Panc1 (cell line): ENCODE data around the gene TBP. TPM values are rescaled to one million over a fixed set of nuclear protein-coding genes. Genes with fewer than 3 reads are reported as not detected.
"Not testable (repeated sequence)": the region's sequence is repeated elsewhere in the genome, so short reads cannot be mapped to it uniquely, and the experiment has no call there.

Experiments used
- ATAC-seq: fragments of 200-7000 bp; cut with Tn5 transposase; 2 replicates; pipeline ENCODE4 v1.9.1; 2020; ENCODE audit warnings: mild to moderate bottlenecking, moderate library complexity
- BruUV-seq: library from RNA; stranded (reverse); fragments of 400-500 nt; replicated peaks from 2 replicates; lab custom pipeline; 2021; lab: Mats Ljungman, UMichigan
- CTCF ChIA-PET: fragments of 300-600 bp; sonication (Branson Sonifier 250); formaldehyde crosslinking; loops from one replicate; lab custom pipeline; 2022; ENCODE audit warnings: antibody characterized with exemption; lab: Charles Lee
- POLR2A ChIA-PET: fragments of 300-600 bp; sonication (Branson Sonifier 250); formaldehyde crosslinking; loops from one replicate; lab custom pipeline; 2022; ENCODE audit warnings: antibody characterized with exemption; lab: Charles Lee
- DNase-seq: peaks from one replicate; pipeline ENCODE4 v3.0.0-alpha.2; 2010; ENCODE audit warnings: low read depth, low spot score
- H3K27ac ChIP-seq: 2 replicates; pipeline ENCODE4 v1.5.1; 2011; ENCODE audit warnings: mild to moderate bottlenecking, low read length, inconsistent platforms
- H3K27me3 ChIP-seq: fragments of 200-500 bp; sonication (Bioruptor generic); 2 replicates; pipeline ENCODE4 v1.6.0; 2014; ENCODE audit warnings: low read length, inconsistent platforms; ENCODE audit not compliant: control insufficient read depth, insufficient read depth
- H3K36me3 ChIP-seq: fragments of 200-500 bp; sonication (Bioruptor generic); 2 replicates; pipeline ENCODE4 v1.5.1; 2014; ENCODE audit warnings: inconsistent platforms, mild to moderate bottlenecking, low read length, moderate library complexity; ENCODE audit not compliant: control insufficient read depth, insufficient read depth
- H3K4me1 ChIP-seq: 2 replicates; pipeline ENCODE4 v1.5.1; 2011; ENCODE audit warnings: inconsistent platforms, mild to moderate bottlenecking, low read length, moderate library complexity; ENCODE audit not compliant: control insufficient read depth, insufficient read depth
- H3K4me3 ChIP-seq, 2 experiments: 2 replicates each; pipeline ENCODE4 v1.5.1; 2011 to 2012; ENCODE audit warnings: low read depth in 2 of 2, low read length in 2 of 2, mild to moderate bottlenecking in 2 of 2, inconsistent platforms in 1 of 2, moderate library complexity in 1 of 2
- H3K9me3 ChIP-seq: fragments of 200-500 bp; sonication (Bioruptor generic); 2 replicates; pipeline ENCODE4 v1.5.1; 2014; ENCODE audit warnings: low read depth, mild to moderate bottlenecking, inconsistent platforms, low read length, moderate library complexity; ENCODE audit not compliant: control insufficient read depth, insufficient read depth
- CTCF ChIP-seq: fragments of 450-650 bp; IDR thresholded peaks from 2 replicates; pipeline ENCODE4 v1.5.1; 2017; ENCODE audit warnings: mild to moderate bottlenecking
- POLR2AphosphoS5 ChIP-seq: IDR thresholded peaks from 2 replicates; pipeline ENCODE4 v1.6.1; 2012; ENCODE audit warnings: mild to moderate bottlenecking, low read depth, low read length, moderate library complexity
- REST ChIP-seq, 2 experiments: IDR thresholded peaks; 2 replicates each; pipeline ENCODE4 v1.6.1; 2011 to 2012; ENCODE audit warnings: low read depth in 2 of 2, control low read depth in 1 of 2, low read length in 1 of 2, mild to moderate bottlenecking in 1 of 2, moderate library complexity in 1 of 2; ENCODE audit not compliant: insufficient read depth in 1 of 2
- SIN3A ChIP-seq: IDR thresholded peaks from 2 replicates; pipeline ENCODE4 v1.6.1; 2012; ENCODE audit warnings: low read depth, mild to moderate bottlenecking, low read length, moderate library complexity, borderline replicate concordance; ENCODE audit not compliant: insufficient read depth
- TCF7L2 ChIP-seq: IDR thresholded peaks from 2 replicates; pipeline ENCODE4 v1.6.1; 2011; ENCODE audit warnings: mild to moderate bottlenecking, low read depth, low read length, inconsistent platforms
- in situ Hi-C: cut with HindIII; loops from 2 replicates; pipeline ENCODE4 v1.10.0; 2016; ENCODE audit warnings: low sequenced_read_pairs, low pct_unique_long_range_greater_than_20kb
- intact Hi-C: fragments of 100-400 bp; cut with micrococcal nuclease; formaldehyde crosslinking; loops from one replicate; pipeline ENCODE4 v1.10.0; 2022; ENCODE audit not compliant: unreplicated experiment
- total RNA-seq: library from RNA; stranded (reverse); gene quantifications from one replicate; pipeline ENCODE4 v1.2.1, GENCODE V29; 2021; ENCODE audit not compliant: unreplicated experiment

The TBP gene
- total RNA-seq, 1 experiment from 2014 or later, result 26.4 TPM

GRCh38 chr6:170505306-170505705, 48.9 kb upstream of the TBP start:
- no peak for TF ChIP-seq TCF7L2
- no peak for TF ChIP-seq REST (IDR thresholded peaks at IDR 0.05; ENCODE audit: insufficient read depth in 1 of 2, low read depth in 2 of 2, low read length in 1 of 2)
- no peak for TF ChIP-seq SIN3A
- TF ChIP-seq POLR2AphosphoS5, result no peak
- TF ChIP-seq CTCF, result no peak
- CTCF ChIA-PET, result no interaction called here
- no peak for DNase-seq
- intact Hi-C loops, result no loop called here
- no peaks in the 10 kb centered on the region for H3K9me3 ChIP-seq
- H3K36me3 ChIP-seq, result no peaks in the 10 kb centered on the region
- POLR2A ChIA-PET, result no interaction called here
- no peaks in the 10 kb centered on the region for H3K4me1 ChIP-seq
- no peak overlapping the region for H3K27ac ChIP-seq
- no TSS peak for BruUV-seq
- in situ Hi-C loops, result no loop called here
- no peak for ATAC-seq
- peaks cover 3% of the 10 kb centered on the region for H3K27me3 ChIP-seq
- H3K4me3 ChIP-seq, result no peak overlapping the region

GRCh38 chr6:170506446-170506845, 47.7 kb upstream of the TBP start:
- in situ Hi-C loops (no loop called here), intact Hi-C loops (no loop called here)
- DNase-seq, result no peak
- TF ChIP-seq REST (IDR thresholded peaks at IDR 0.05; ENCODE audit: insufficient read depth in 1 of 2, low read depth in 2 of 2, low read length in 1 of 2), result no peak
- no peak for TF ChIP-seq POLR2AphosphoS5
- TF ChIP-seq TCF7L2, result no peak
- no peak for TF ChIP-seq SIN3A
- H3K9me3 ChIP-seq, result no peaks in the 10 kb centered on the region
- H3K36me3 ChIP-seq, result no peaks in the 10 kb centered on the region
- ChIA-PET POLR2A (no interaction called here), CTCF (no interaction called here)
- no TSS peak for BruUV-seq
- no peak overlapping the region for H3K27ac ChIP-seq
- H3K4me1 ChIP-seq, result no peaks in the 10 kb centered on the region
- H3K27me3 ChIP-seq, result peaks cover 3% of the 10 kb centered on the region; the same call in 1 of the 2 replicates
- no peak overlapping the region for H3K4me3 ChIP-seq
- ATAC-seq, result no peak

DNA sequence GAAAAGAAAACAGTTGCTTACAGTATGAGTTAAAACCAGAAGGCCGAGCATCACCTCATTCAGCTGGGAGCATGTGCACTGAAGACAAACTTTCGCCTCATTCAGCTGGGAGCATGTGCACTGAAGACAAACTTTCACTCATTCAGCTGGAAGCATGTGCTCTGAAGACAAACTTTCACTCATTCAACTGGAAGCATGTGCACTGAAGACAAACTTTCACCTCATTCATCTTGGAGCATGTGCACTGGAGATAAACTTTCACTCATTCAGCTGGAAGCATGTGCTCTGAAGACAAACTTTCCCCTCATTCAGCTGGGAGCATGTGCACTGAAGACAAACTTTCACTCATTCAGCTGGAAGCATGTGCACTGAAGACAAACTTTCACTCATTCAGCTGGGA, 46.4 kb upstream of the TBP start:
- DNase-seq, H3K27me3 ChIP-seq, H3K9me3 ChIP-seq, POLR2A ChIA-PET, H3K27ac ChIP-seq, BruUV-seq, intact Hi-C loops, H3K36me3 ChIP-seq, H3K4me3 ChIP-seq, CTCF ChIA-PET, in situ Hi-C loops, H3K4me1 ChIP-seq, ATAC-seq: not testable (repeated sequence)

GRCh38 chr6:170508275-170508674, 45.9 kb upstream of the TBP start:
- H3K27me3 ChIP-seq, ATAC-seq, H3K4me3 ChIP-seq, intact Hi-C loops, H3K9me3 ChIP-seq, BruUV-seq, H3K4me1 ChIP-seq, DNase-seq, CTCF ChIA-PET, in situ Hi-C loops, H3K27ac ChIP-seq, H3K36me3 ChIP-seq: not testable (repeated sequence)
- POLR2A ChIA-PET, result interaction anchor here (0.7 kb wide), 1 partner anchor 586 kb away, joined by 7 read pairs; no protein-coding TSS in a partner anchor
